T-helper 1 cell treated with Interleukin-12 subunit alpha and Interleukin-12 subunit beta and Interleukin-4 antibody, amounts not matched to agents 30 μg/mL and 1 μg/mL, for 36 hours (primary cell): ENCODE measurements around the gene TSPAN1.

Source experiments
- H3K27ac Mint-ChIP-seq: one replicate; pipeline ENCODE4 v1.8.0; 2021; ENCODE audit warnings: mild to moderate bottlenecking, mixed read lengths
- H3K27me3 Mint-ChIP-seq: one replicate; pipeline ENCODE4 v1.8.0; 2021; ENCODE audit warnings: low read depth, mixed read lengths
- H3K36me3 Mint-ChIP-seq: one replicate; pipeline ENCODE4 v1.8.0; 2021; ENCODE audit warnings: low read depth, mixed read lengths
- H3K4me1 Mint-ChIP-seq: one replicate; pipeline ENCODE4 v1.8.0; 2021; ENCODE audit warnings: low read depth, mixed read lengths
- H3K4me3 Mint-ChIP-seq: one replicate; pipeline ENCODE4 v1.8.0; 2021; ENCODE audit warnings: mild to moderate bottlenecking, moderate library complexity, mixed read lengths
- H3K9me3 Mint-ChIP-seq: one replicate; pipeline ENCODE4 v1.8.0; 2021; ENCODE audit warnings: mixed read lengths

Gene TSPAN1

GRCh38 chr1:46188295-46189030, 13.6 kb downstream of the TSPAN1 start:
- Mint-ChIP-seq H3K36me3 (peaks cover 11% of the 10 kb centered on the region), H3K4me1 (peaks cover 10% of the 10 kb centered on the region), H3K27ac (peak overlapping the region; percentile 6)

GRCh38 chr1:46190539-46190938, 15.7 kb downstream of the TSPAN1 start:
- H3K4me3 Mint-ChIP-seq = no peak overlapping the region
- peaks cover 16% of the 10 kb centered on the region for H3K36me3 Mint-ChIP-seq
- peaks cover 3% of the 10 kb centered on the region for H3K4me1 Mint-ChIP-seq
- no peaks in the 10 kb centered on the region for H3K27me3 Mint-ChIP-seq
- H3K27ac Mint-ChIP-seq = no peak overlapping the region
- no peaks in the 10 kb centered on the region for H3K9me3 Mint-ChIP-seq

More at GRCh38 chr1:46188295-46189030, 13.6 kb downstream of the TSPAN1 start:
- no peaks in the 10 kb centered on the region for H3K9me3 Mint-ChIP-seq
- H3K4me3 Mint-ChIP-seq = no peak overlapping the region
- no peaks in the 10 kb centered on the region for H3K27me3 Mint-ChIP-seq

- Mint-ChIP-seq H3K27me3 (no peaks in the 10 kb centered on the region), H3K27ac (no peak overlapping the region), H3K4me1 (peaks cover 3% of the 10 kb centered on the region)
Measured at GRCh38 chr1:46191033-46191701, 16.3 kb downstream of the TSPAN1 start.

GRCh38 chr1:46192171-46192570, 17.3 kb downstream of the TSPAN1 start:
- no peaks in the 10 kb centered on the region for H3K9me3 Mint-ChIP-seq
- no peak overlapping the region for H3K27ac Mint-ChIP-seq
- no peaks in the 10 kb centered on the region for H3K27me3 Mint-ChIP-seq
- H3K4me1 Mint-ChIP-seq = peaks cover 4% of the 10 kb centered on the region
- no peak overlapping the region for H3K4me3 Mint-ChIP-seq
- peaks cover 21% of the 10 kb centered on the region for H3K36me3 Mint-ChIP-seq

More at GRCh38 chr1:46191033-46191701, 16.3 kb downstream of the TSPAN1 start:
- Mint-ChIP-seq H3K9me3 (no peaks in the 10 kb centered on the region), H3K4me3 (no peak overlapping the region), H3K36me3 (peaks cover 18% of the 10 kb centered on the region)

- no peak overlapping the region for H3K27ac Mint-ChIP-seq
- H3K36me3 Mint-ChIP-seq = peaks cover 20% of the 10 kb centered on the region
- H3K27me3 Mint-ChIP-seq = no peaks in the 10 kb centered on the region
- no peaks in the 10 kb centered on the region for H3K9me3 Mint-ChIP-seq
- H3K4me3 Mint-ChIP-seq = no peak overlapping the region
- peaks cover 4% of the 10 kb centered on the region for H3K4me1 Mint-ChIP-seq
Measured at GRCh38 chr1:46193285-46193684, 18.4 kb downstream of the TSPAN1 start.

GRCh38 chr1:46193984-46194570, 19.2 kb downstream of the TSPAN1 start:
- peaks cover 20% of the 10 kb centered on the region for H3K36me3 Mint-ChIP-seq
- no peaks in the 10 kb centered on the region for H3K27me3 Mint-ChIP-seq
- peaks cover 7% of the 10 kb centered on the region for H3K4me1 Mint-ChIP-seq
- no peak overlapping the region for H3K4me3 Mint-ChIP-seq
- H3K27ac Mint-ChIP-seq = no peak overlapping the region
- H3K9me3 Mint-ChIP-seq = no peaks in the 10 kb centered on the region

GRCh38 chr1:46194641-46195193, 19.8 kb downstream of the TSPAN1 start:
- peaks cover 11% of the 10 kb centered on the region for H3K4me1 Mint-ChIP-seq
- H3K27me3 Mint-ChIP-seq = no peaks in the 10 kb centered on the region
- H3K9me3 Mint-ChIP-seq = no peaks in the 10 kb centered on the region
- peaks cover 16% of the 10 kb centered on the region for H3K36me3 Mint-ChIP-seq
- no peak overlapping the region for H3K27ac Mint-ChIP-seq
- H3K4me3 Mint-ChIP-seq = no peak overlapping the region

GRCh38 chr1:46196609-46197008, 21.7 kb downstream of the TSPAN1 start:
- Mint-ChIP-seq H3K36me3 (peaks cover 16% of the 10 kb centered on the region), H3K4me1 (peaks cover 11% of the 10 kb centered on the region), H3K27me3 (no peaks in the 10 kb centered on the region), H3K4me3 (no peak overlapping the region), H3K9me3 (no peaks in the 10 kb centered on the region), H3K27ac (no peak overlapping the region)

- Mint-ChIP-seq H3K27me3 (no peaks in the 10 kb centered on the region), H3K9me3 (no peaks in the 10 kb centered on the region), H3K36me3 (peaks cover 16% of the 10 kb centered on the region), H3K4me1 (peaks cover 12% of the 10 kb centered on the region), H3K27ac (peak overlapping the region; percentile 67), H3K4me3 (peak overlapping the region; percentile 80)
Measured at GRCh38 chr1:46197560-46197963, 22.7 kb downstream of the TSPAN1 start.

GRCh38 chr1:46197964-46198811, 23.3 kb downstream of the TSPAN1 start, which contains the start of gene POMGNT1:
Gene POMGNT1 (minus strand): TSS chr1:46198434. CDS start chr1:46197821, 613 bp downstream.
- peak within 1 kb of the TSS; percentile 83 for H3K4me3 Mint-ChIP-seq
- peaks cover 11% of the 10 kb centered on the region for H3K36me3 Mint-ChIP-seq
- no peaks in the 10 kb centered on the region for H3K27me3 Mint-ChIP-seq
- H3K27ac Mint-ChIP-seq = peak within 1 kb of the TSS; percentile 67
- no peaks in the 10 kb centered on the region for H3K9me3 Mint-ChIP-seq
- H3K4me1 Mint-ChIP-seq = peaks cover 15% of the 10 kb centered on the region

- H3K36me3 Mint-ChIP-seq = peaks cover 11% of the 10 kb centered on the region
- H3K4me1 Mint-ChIP-seq = peaks cover 15% of the 10 kb centered on the region
- H3K27me3 Mint-ChIP-seq = no peaks in the 10 kb centered on the region
- no peaks in the 10 kb centered on the region for H3K9me3 Mint-ChIP-seq
- H3K27ac Mint-ChIP-seq = no peak overlapping the region
- peak overlapping the region; percentile 83 for H3K4me3 Mint-ChIP-seq
Measured at GRCh38 chr1:46199233-46199749, 24.4 kb downstream of the TSPAN1 start.

- Mint-ChIP-seq H3K36me3 (no peaks in the 10 kb centered on the region), H3K4me1 (peaks cover 8% of the 10 kb centered on the region), H3K27ac (no peak overlapping the region), H3K27me3 (no peaks in the 10 kb centered on the region), H3K9me3 (no peaks in the 10 kb centered on the region), H3K4me3 (no peak overlapping the region)
Measured at GRCh38 chr1:46203738-46204405, 29.0 kb downstream of the TSPAN1 start.

- H3K4me3 Mint-ChIP-seq = no peak overlapping the region
- H3K36me3 Mint-ChIP-seq = no peaks in the 10 kb centered on the region
- no peak overlapping the region for H3K27ac Mint-ChIP-seq
- H3K4me1 Mint-ChIP-seq = peaks cover 5% of the 10 kb centered on the region
- no peaks in the 10 kb centered on the region for H3K27me3 Mint-ChIP-seq
- no peaks in the 10 kb centered on the region for H3K9me3 Mint-ChIP-seq
Measured at GRCh38 chr1:46204406-46204742, 29.5 kb downstream of the TSPAN1 start.
